NCI-H345 treated with DMSO at 0.1 percent for 48 hours (cell line): ENCODE results near the gene IL10.
"Not testable (repeated sequence)": the region's sequence is repeated elsewhere in the genome, so short reads cannot be mapped to it uniquely, and the experiment has no call there.

Experiments
- DNase-seq: peaks from one replicate; lab custom pipeline; 2025; ENCODE audit not compliant: unreplicated experiment; lab: John Stamatoyannopoulos, UW

Gene IL10

DNA sequence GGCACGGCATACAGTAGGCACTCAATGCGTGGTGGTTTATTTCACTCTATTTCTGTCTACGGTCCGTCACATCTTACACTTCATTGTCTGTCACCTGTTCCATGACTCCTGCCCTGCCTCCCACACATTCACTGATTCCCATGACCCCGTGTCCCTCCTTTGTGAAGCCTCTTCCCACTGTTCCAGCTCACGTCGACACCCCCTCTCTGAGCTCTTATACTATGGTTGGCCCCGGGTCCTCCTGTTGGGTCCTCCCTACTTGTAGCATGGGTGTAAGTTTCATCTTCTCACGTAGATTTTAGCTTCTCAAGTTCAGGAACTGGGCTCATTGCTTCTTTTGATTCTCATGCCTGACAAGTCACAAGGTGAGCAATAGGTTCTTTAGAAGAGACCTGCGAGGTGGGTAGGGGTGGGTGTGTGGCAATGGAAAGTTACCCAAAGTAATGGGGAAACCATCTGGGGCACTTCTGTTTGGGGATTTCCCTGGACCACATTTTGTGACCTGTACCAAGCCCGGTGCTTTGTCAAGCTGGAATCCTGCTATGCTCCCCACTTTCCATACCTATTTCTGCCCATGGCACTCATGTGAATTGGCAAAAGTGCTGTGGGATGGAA lies 22.1 kb upstream of the IL10 start:
- no peak for DNase-seq

- DNase-seq: no peak
Observed at GRCh38 chr1:206793620-206794019, 21.3 kb upstream of the IL10 start.

DNA sequence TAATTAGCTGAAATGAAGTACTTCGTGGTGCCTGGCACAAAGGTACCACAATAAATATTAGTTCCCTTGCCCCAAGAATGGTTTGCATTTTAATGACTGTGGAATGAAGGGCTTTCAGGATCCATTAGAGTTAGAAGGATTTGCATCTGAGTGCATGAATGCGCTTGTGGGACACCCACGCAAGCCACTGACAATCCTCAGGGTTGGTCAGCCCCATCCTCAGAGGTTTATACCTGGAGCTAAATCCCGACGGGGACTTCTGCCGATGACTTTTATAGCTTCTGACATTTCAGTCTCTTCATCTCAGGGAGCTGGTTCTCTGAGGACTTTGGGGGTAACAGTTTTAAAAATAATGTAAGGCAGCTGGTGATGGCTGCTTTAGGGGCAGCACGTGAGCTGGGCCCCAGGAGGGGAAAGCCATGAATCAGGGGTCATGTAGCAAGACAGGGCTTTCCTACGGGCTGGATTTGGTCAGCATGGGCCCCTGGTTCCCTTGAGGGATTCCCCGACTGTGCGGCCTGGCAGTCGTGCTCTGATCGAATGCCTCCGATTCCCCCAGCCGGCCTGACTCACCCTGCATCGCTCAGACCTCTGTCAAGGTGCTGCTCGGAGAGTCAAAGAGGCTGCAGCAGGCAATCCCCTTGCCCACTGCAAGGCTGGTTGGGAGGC lies 20.8 kb upstream of the IL10 start:
- DNase-seq: no peak

DNA sequence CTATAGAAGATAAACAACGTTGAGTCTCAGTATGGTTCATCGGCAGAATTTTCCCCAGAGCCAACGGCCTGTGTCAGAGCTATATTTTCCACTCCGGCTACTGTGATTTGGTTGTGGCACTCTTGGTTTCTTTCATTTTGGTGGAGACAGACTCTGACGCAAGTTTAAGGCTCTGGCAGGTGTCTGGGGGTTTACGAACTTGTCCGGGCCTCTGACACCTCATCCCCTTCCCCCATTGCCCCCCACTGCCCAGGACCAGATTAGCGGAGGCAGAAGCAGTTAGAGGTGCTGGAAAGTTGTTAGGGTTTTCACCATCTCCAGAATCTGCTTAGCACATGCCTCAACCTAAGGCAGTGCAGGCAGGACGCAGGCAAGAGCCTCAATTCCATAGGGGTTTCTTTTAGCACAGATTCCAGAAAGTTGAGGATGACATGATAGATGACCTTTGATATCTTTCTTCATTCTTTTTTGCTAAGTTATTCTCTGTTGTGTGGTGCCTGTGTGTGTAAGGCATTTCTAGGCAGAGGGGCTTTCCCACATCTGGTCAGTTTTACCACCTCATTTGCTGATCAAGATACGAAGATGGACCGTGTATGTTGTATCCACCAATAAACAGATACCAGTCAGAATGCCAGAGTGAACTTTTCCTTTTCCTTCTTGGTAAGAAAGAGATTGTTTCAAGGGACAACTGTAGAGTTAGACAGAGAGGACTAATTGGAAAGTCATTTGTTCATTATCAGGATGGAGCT lies 18.4 kb upstream of the IL10 start:
- DNase-seq: no peak

- no peak for DNase-seq
Observed at GRCh38 chr1:206788487-206789050, 16.3 kb upstream of the IL10 start.

GRCh38 chr1:206787891-206788290 lies 15.6 kb upstream of the IL10 start:
- no peak for DNase-seq

DNA sequence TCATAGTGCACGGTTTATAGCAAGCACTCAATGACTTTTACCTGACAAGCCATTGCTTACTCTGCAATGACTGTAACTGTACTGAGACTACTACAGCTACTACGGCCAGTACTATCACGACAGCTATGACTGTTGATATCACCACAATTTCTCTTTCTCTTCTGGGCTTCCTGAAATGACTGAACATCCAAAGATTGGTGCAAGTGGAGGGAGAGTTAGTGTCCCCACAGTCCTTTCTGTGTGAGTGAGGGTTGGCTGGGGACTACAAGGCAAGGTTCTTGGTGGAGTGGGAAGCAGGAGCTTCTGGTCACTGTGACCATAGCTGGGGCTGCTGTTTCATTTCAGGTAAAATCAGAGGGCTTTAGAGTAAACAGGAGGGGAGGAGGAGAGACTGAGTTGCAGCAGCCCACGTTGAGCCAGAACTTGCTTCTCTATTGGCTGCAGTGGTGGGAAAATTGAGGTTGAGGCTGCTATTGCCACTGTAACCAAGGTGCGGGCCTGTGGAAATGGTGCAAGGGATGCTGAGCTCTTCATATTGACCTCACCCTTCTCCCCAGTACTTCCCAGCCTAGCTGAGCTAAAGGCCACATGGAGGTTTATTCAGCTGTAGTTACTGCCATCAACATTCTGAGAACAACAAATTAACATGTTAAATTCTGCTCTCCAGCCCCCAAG lies 14.1 kb upstream of the IL10 start:
- DNase-seq: no peak

DNA sequence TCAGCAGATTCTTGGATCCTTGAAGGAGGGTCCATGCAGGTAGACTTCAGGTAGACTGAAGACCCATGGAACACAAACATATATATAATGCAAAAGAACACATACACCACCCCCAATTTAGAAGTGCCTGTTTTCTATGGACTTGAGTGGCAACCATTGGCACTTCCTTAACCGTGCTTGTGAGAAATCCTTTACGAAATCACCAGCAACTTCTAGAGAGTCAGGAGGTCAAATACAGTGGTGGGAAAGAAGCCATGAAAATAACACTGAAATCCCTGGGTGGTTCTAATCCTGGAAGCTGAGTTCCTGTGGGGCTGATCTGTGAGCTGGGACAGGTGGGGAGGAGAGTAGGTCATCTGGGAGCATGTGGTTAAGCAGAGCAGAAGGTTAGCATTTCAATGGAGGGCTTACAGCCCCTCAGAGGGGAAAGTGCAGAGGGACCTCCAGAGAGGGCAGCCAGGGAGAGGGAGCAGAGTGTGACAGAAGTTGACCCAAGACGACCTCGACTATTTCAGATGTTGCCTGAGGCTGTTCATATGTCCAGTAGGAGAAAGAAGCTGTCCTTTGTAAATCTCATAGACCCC lies 13.0 kb upstream of the IL10 start:
- no peak for DNase-seq

DNA sequence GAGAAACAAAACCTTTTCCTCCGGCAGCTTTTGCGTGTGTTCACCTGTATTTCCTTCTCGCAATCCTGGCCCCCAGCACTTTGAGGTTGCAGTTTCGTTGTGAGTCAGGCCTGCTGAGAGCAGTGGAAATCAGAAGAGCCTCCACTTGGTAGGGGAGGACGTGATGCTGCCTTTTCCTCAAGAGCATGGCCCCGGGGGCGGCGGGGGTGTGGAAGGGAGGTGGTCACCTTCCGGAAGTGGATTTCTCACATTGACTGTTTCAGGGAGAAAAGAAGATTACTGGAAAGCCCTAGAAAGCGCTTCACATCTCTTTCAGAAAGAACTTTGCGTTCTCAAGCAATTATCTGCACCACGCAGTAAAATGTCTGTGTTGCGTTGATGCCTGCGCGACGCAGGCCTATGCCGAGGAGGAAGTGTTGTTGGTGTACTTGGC lies 12.2 kb upstream of the IL10 start:
- DNase-seq: no peak

GRCh38 chr1:206783506-206783905 lies 11.2 kb upstream of the IL10 start:
- no peak for DNase-seq

DNA sequence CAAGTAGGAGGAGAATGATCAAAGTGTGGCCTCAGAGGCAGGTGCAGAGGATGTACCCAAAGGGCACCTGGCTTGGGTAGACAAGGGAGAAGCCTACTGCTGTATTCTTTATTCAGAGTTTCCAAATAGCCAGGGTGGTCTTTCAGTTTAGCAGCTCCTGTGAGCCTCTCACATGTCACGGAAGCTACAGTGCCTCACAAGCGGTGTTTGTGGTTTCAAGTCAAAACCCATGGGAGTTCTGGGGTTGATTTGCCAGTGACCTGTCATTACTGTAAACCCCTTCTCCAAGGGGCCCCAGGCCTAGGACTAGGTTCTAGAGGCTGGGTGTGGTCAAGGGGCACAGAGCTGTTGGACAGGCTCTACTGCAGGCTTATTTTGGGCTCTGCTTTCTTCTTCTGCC lies 10.2 kb upstream of the IL10 start:
- DNase-seq: no peak

DNA sequence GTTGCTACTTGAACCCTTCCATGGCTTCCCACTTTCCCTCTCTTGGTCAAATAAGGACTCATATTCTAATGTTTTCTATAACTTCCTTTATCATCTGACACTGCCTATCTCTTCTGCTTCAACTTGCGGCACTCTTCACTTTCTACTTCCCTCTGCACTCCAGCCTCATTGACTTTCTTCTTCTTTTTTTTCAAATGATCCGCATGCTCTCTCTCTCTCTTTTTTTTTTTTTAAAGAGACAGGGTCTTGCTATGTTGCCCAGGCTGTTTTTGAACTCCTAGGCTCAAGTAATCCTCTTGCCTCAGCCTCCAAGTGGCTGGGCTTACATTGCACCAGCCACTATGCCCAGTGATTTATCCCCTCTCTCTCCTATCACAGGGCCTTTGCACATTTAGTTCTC lies 7.3 kb upstream of the IL10 start:
- no peak for DNase-seq

- not testable (repeated sequence) for DNase-seq
Observed at GRCh38 chr1:206778911-206779310, 6.6 kb upstream of the IL10 start.

DNA sequence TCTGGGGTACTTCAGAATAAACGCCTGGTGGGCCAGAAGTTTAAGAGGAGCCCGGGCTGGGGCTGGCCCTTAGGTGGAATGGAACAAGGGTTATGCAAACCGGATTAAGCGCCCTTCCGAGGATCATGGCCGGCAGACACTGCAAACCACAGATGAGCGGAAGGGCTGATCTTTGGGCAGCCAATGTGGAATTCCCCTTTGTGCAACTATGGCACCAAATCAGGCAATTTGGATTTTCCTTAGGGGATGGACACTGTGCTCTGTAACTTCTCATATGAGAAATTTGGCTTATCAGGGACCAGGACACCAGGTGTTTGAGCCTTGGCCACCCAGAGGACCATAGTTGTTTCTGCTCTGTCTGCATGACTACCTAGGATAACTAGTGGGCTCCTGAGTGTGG lies 5.7 kb upstream of the IL10 start:
- DNase-seq: no peak

GRCh38 chr1:206776229-206776628 lies 3.9 kb upstream of the IL10 start:
- DNase-seq: no peak

- DNase-seq: no peak
Observed at GRCh38 chr1:206774093-206774492, 1.8 kb upstream of the IL10 start.

DNA sequence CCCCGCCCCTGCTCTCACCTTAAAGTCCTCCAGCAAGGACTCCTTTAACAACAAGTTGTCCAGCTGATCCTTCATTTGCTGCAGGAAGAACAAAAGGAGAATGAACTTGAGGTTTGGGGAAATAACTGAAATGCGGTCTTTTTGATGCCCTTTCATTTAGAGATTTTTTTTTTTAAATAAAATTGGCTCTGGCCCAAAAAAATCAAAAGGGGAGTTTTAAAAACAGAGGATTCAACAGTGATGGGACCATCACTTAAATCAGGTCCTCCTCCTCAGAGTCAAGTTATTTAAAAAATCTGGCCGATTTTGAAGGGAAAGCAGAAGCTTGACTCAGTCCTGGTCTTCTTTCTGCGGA lies 979 bp downstream of the IL10 start:
- DNase-seq: no peak

GRCh38 chr1:206770531-206771337 lies 1.6 kb downstream of the IL10 start, which contains the start of gene IL19:
TSS of gene IL19 (plus strand) at chr1:206770773. CDS start at chr1:206836663, 65,890 bp downstream.
- no peak for DNase-seq

- DNase-seq: no peak
Observed at GRCh38 chr1:206769304-206769731, 3.0 kb downstream of the IL10 start.
